Pulmonary artery endothelial cell (primary cell): ENCODE measurements around the gene SMCP. TPM values are rescaled to one million over a fixed set of nuclear protein-coding genes. Genes with fewer than 3 reads are reported as not detected.

Experiments used
- total RNA-seq: library from RNA; depleted of rRNA; stranded (reverse); fragments of >200 nt; gene quantifications from 2 replicates; pipeline ENCODE4 v1.2.3, GENCODE V29; 2014

SMCP gene
- total RNA-seq, 1 donor from 2014 or later, result not detected

Other genes with a start within 250 kb of the SMCP start
- gene LCE2D, start 214.9 kb upstream of the SMCP start, total RNA-seq, result not detected in 2 replicates
- gene LCE2C, start 203.0 kb upstream of the SMCP start, total RNA-seq, result not detected in 2 replicates
- not detected in 2 replicates for gene LCE2B, start 192.2 kb upstream of the SMCP start, total RNA-seq
- gene LCE2A, start 180.0 kb upstream of the SMCP start, total RNA-seq, result not detected in 2 replicates
- not detected in 2 replicates for gene LCE4A, start 170.2 kb upstream of the SMCP start, total RNA-seq
- gene KPRP, start 120.3 kb upstream of the SMCP start, total RNA-seq, result not detected in 2 replicates
- not detected in 2 replicates for gene LCE1F, start 103.2 kb upstream of the SMCP start, total RNA-seq
- not detected in 2 replicates for gene LCE1E, start 92.1 kb upstream of the SMCP start, total RNA-seq
- gene LCE1D, start 81.6 kb upstream of the SMCP start, total RNA-seq, result not detected in 2 replicates
- gene LCE1C, start 71.7 kb upstream of the SMCP start, total RNA-seq, result not detected in 2 replicates
- gene LCE1B, start 66.4 kb upstream of the SMCP start, total RNA-seq, result not detected in 2 replicates
- not detected in 2 replicates for gene LCE1A, start 50.8 kb upstream of the SMCP start, total RNA-seq
- gene LCE6A, start 35.5 kb upstream of the SMCP start, total RNA-seq, result not detected in 2 replicates
- not detected in 2 replicates for gene LCE7A, start 18.3 kb upstream of the SMCP start, total RNA-seq
- gene IVL, start 30.2 kb downstream of the SMCP start, total RNA-seq, result under 0.01 TPM in 1 of 2 replicates, not detected in the other
- gene SPRR5, start 68.9 kb downstream of the SMCP start, total RNA-seq, result not detected in 2 replicates
- gene SPRR4, start 92.3 kb downstream of the SMCP start, total RNA-seq, result not detected in 2 replicates
- not detected in 2 replicates for gene SPRR1A, start 105.8 kb downstream of the SMCP start, total RNA-seq
- gene SPRR3, start 123.4 kb downstream of the SMCP start, total RNA-seq, result not detected in 2 replicates
- not detected in 2 replicates for gene SPRR1B, start 152.9 kb downstream of the SMCP start, total RNA-seq
- gene SPRR2D, start 162.8 kb downstream of the SMCP start, total RNA-seq, result not detected in 2 replicates
- gene SPRR2A, start 179.2 kb downstream of the SMCP start, total RNA-seq, result not detected in 2 replicates
- not detected in 2 replicates for gene SPRR2B, start 193.3 kb downstream of the SMCP start, total RNA-seq
- gene SPRR2E, start 216.2 kb downstream of the SMCP start, total RNA-seq, result not detected in 2 replicates
- gene SPRR2F, start 235.2 kb downstream of the SMCP start, total RNA-seq, result not detected in 2 replicates